HG03135 (cell line): ENCODE data around the gene RHEBL1.

Source experiments
- ATAC-seq: cut with Tn5 transposase; IDR thresholded peaks from one replicate; pipeline ENCODE4 v1.9.1; 2021; ENCODE audit warnings: mild to moderate bottlenecking, moderate library complexity; ENCODE audit not compliant: unreplicated experiment

The RHEBL1 gene

GRCh38 chr12:49069507-49070346 is at the start of gene RHEBL1:
Gene RHEBL1, minus strand, starts transcription at chr12:49069979. Its CDS starts 194 bp downstream, at chr12:49069785.
- ATAC-seq: peak; percentile 94

GRCh38 chr12:49111206-49111605 is 41.4 kb upstream of the RHEBL1 start:
- ATAC-seq: peak; percentile 0

GRCh38 chr12:49110464-49111155 is 40.8 kb upstream of the RHEBL1 start, which contains the start of gene LMBR1L:
Gene LMBR1L, minus strand, starts transcription at chr12:49110847. Its CDS starts 292 bp downstream, at chr12:49110555.
- peak; percentile 98 for ATAC-seq

- no peak for ATAC-seq
Observed at GRCh38 chr12:49109641-49110463, 40.1 kb upstream of the RHEBL1 start.

GRCh38 chr12:49108958-49109404 is 39.2 kb upstream of the RHEBL1 start:
- no peak for ATAC-seq

GRCh38 chr12:49105504-49106084 is 35.8 kb upstream of the RHEBL1 start:
- no peak for ATAC-seq

- ATAC-seq: no peak
Observed at GRCh38 chr12:49104822-49105221, 35.0 kb upstream of the RHEBL1 start.

GRCh38 chr12:49100380-49100779 is 30.6 kb upstream of the RHEBL1 start:
- no peak for ATAC-seq

GRCh38 chr12:49098703-49099102 is 28.9 kb upstream of the RHEBL1 start:
- ATAC-seq: no peak

GRCh38 chr12:49098035-49098451 is 28.3 kb upstream of the RHEBL1 start:
- no peak for ATAC-seq

GRCh38 chr12:49097381-49097780 is 27.6 kb upstream of the RHEBL1 start:
- ATAC-seq: no peak

- ATAC-seq: no peak
Observed at GRCh38 chr12:49094975-49095365, 25.2 kb upstream of the RHEBL1 start.

- no peak for ATAC-seq
Observed at GRCh38 chr12:49094160-49094974, 24.6 kb upstream of the RHEBL1 start, which contains the start of gene DHH. Gene DHH, minus strand, starts transcription at chr12:49094801. Its CDS starts 289 bp downstream, at chr12:49094512.

GRCh38 chr12:49093792-49094159 is 24.0 kb upstream of the RHEBL1 start:
- no peak for ATAC-seq

GRCh38 chr12:49092816-49093406 is 23.1 kb upstream of the RHEBL1 start:
- no peak for ATAC-seq

GRCh38 chr12:49092086-49092815 is 22.5 kb upstream of the RHEBL1 start:
- ATAC-seq: no peak

- no peak for ATAC-seq
Observed at GRCh38 chr12:49091836-49092085, 22.0 kb upstream of the RHEBL1 start.

- ATAC-seq: no peak
Observed at GRCh38 chr12:49091056-49091835, 21.5 kb upstream of the RHEBL1 start.
